ENCODE data around the gene E2F1.
"Not testable (repeated sequence)": the region's sequence is repeated elsewhere in the genome, so short reads cannot be mapped to it uniquely, and the experiment has no call there.

Gene E2F1

GRCh38 chr20:33710681-33711445, 24.7 kb upstream of the E2F1 start:
- no peak for DNase-seq (ENCODE audit: low spot score)

GRCh38 chr20:33709905-33710541, 23.8 kb upstream of the E2F1 start:
- DNase-seq (ENCODE audit: low spot score), result no peak

GRCh38 chr20:33709398-33709797, 23.2 kb upstream of the E2F1 start:
- DNase-seq (ENCODE audit: low spot score), result no peak

GRCh38 chr20:33707668-33708067, 21.5 kb upstream of the E2F1 start:
- no peak for DNase-seq (ENCODE audit: low spot score)

GRCh38 chr20:33704197-33704924, 18.2 kb upstream of the E2F1 start:
- DNase-seq (ENCODE audit: low spot score), result no peak

GRCh38 chr20:33703498-33704137, 17.4 kb upstream of the E2F1 start:
- no peak for DNase-seq (ENCODE audit: low spot score)

- peak; percentile 81 for DNase-seq (ENCODE audit: low spot score)
Observed at GRCh38 chr20:33702861-33703260, 16.7 kb upstream of the E2F1 start.

GRCh38 chr20:33701629-33702450, 15.7 kb upstream of the E2F1 start:
- DNase-seq (ENCODE audit: low spot score), result no peak

GRCh38 chr20:33700696-33701441, 14.7 kb upstream of the E2F1 start:
- DNase-seq (ENCODE audit: low spot score), result not testable (repeated sequence)

- not testable (repeated sequence) for DNase-seq (ENCODE audit: low spot score)
Observed at GRCh38 chr20:33698966-33699365, 12.8 kb upstream of the E2F1 start.

- no peak for DNase-seq (ENCODE audit: low spot score)
Observed at GRCh38 chr20:33697129-33697528, 10.9 kb upstream of the E2F1 start.

- DNase-seq (ENCODE audit: low spot score), result no peak
Observed at GRCh38 chr20:33696448-33696847, 10.3 kb upstream of the E2F1 start.

GRCh38 chr20:33694639-33695012, 8.4 kb upstream of the E2F1 start:
- no peak for DNase-seq (ENCODE audit: low spot score)

- no peak for DNase-seq (ENCODE audit: low spot score)
Observed at GRCh38 chr20:33693741-33694638, 7.8 kb upstream of the E2F1 start.

- no peak for DNase-seq (ENCODE audit: low spot score)
Observed at GRCh38 chr20:33693289-33693688, 7.1 kb upstream of the E2F1 start.

- no peak for DNase-seq (ENCODE audit: low spot score)
Observed at GRCh38 chr20:33689973-33690372, 3.8 kb upstream of the E2F1 start.

GRCh38 chr20:33689493-33689892, 3.3 kb upstream of the E2F1 start:
- DNase-seq (ENCODE audit: low spot score), result no peak

- no peak for DNase-seq (ENCODE audit: low spot score)
Observed at GRCh38 chr20:33688938-33689424, 2.8 kb upstream of the E2F1 start.

- DNase-seq (ENCODE audit: low spot score), result no peak
Observed at GRCh38 chr20:33687993-33688937, 2.1 kb upstream of the E2F1 start.

Measured in D341Med (cell line).